HG02870 (cell line): ENCODE data around the gene ATF3.
"Not testable (repeated sequence)": the region's sequence is repeated elsewhere in the genome, so short reads cannot be mapped to it uniquely, and the experiment has no call there.

Source experiments
- ATAC-seq: cut with Tn5 transposase; IDR thresholded peaks from one replicate; pipeline ENCODE4 v1.9.1; 2021; ENCODE audit warnings: mild to moderate bottlenecking, moderate library complexity; ENCODE audit not compliant: unreplicated experiment

ATF3 gene

DNA sequence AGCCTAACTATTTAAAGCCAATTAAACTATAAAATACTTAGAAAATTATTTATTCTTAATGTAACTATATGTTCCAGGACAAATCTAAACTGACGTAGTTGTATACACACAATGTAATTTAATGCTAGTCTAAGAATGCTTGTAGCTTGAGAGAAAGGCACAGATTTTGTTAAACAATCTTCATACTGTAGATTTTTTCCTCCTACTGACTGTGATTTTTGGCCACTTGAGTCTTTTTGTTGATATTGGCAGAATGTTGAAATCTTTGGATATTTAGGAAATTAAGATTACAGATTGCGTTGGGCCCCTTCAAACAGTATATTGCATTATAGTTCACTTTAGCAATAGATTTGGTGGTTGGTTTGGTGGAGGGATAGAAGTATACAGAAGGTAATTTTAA, 40.5 kb downstream of the ATF3 start:
- ATAC-seq: no peak

DNA sequence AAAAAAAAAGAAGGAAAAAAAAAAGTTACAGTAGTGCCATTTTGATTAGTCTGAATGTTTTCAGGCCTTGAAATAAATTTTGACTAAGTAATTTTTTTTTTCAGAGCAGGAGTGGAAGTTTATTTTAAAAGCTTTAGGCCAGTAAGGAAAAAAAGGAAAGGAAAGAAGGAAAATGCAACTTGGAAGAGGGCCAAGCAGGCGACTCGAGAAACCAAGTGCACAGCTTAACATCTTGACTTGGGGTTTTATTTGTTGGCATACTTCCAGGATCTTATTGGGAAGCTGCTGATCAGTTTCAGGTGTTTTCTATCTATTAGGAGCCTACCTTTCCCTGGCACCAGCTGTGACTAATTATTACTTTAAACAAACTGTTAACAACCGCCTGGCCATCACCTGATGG, 41.7 kb downstream of the ATF3 start:
- no peak for ATAC-seq

DNA sequence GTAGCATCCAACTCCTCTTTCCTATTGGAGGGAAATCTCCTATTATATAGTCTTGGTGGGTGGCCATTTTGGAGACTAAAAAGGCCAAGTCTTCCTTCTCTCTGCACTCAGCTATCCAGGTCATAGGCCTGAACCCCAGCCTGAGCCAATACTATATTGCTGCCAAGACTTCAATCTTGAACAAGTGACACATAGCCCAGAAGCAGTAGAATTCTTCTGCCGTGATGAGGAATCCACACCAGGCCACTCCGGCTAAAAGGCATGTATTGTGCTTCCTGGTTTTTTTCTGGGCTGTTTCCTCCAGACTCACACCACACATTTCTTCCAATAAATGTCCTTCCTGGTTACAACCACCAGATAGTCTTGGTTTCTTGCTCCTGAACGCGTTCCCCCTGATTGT, 43.0 kb downstream of the ATF3 start:
- ATAC-seq: no peak

DNA sequence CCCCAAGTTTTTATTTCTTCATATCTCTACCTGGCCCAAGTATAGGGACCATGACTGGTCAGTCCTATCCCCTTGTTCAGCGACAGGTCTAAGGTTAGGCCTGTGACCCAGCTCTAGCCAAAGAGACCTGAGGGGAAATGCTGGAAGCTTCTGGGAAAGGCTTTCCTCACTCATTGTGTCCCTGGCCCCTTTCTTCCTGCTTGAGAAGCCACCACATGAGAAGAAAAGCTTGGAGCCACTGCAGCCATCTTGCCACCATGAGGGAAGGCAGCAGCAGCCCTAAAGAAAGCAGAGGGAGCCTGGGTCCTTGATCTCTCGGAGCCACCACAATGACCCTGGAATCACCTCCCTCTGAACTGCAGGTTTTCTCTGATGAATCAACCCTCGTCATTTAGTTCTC, 43.4 kb downstream of the ATF3 start:
- ATAC-seq: no peak

DNA sequence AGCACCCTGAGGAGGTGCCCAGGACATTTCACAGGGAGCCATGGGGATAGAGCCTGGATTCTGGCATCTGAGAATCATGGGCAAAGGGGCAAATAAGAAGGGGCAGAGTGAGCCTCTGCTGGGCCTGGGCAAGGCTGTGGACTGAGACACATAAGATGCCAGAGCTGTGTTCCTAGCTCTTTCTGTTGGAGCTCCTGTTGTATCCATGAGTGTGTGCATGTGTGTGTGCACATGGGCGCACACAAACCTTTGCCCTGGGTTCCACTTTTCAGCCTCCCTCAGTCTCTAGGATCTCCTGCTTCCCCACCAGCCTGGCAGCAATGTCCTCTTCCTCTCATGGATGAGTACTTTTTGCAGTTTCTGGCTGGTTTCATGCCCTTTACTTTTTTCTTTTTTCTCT, 44.0 kb downstream of the ATF3 start:
- no peak for ATAC-seq

DNA sequence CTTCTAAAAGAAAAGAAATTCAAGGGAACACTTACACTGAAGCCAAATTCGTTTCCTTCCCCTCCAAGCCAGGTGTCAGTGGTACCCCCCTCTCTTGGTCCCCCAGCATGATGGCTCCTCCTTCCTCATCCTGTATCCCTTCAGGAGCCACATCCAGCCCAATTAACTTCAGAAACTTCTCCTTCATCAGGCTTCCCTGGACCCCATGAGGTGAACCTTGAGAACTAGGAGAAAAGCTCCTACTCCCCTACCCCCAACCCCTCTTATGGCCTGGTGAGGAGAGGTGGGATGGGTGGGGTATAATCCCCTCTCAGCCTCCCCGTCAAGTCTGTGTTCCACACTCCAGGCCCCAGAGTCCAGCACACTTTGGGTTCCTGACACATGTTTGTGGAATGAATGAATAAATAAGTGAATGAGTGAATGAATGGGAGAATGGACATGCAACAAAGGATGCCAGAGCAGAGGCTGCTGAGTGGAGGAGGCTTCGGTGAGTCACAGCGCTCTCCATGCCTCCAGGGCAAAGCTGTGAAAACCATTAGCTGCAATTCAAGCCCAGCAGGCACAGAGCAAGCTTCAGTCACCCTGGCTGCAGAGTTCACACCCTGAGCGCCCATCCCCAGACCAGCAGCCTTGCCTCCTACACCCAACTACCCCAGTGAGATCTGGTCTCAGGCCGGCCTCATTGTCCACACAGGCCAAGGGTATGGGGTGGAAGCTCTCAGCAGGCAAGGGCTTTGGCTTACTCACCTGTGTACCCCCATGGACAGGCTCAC, 47.3 kb downstream of the ATF3 start:
- no peak for ATAC-seq

DNA sequence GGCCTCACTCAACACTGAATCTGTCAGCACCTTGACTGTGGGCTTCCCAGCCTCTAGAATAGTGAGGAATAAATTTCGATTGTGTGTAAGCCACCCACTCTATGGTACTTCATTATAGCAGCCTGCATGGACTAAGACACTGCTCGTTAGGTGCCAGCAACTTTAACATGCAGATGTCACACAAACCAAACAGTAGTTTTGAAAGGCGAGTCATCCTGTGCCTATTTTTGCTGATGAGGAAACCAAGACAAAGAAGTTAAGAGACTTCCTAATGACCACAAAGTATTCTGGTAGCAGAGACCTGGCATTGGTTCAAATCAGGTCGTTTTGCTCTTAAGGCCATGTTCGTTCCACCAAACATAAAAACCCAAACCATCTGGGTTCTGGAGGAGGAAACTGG, 48.2 kb downstream of the ATF3 start:
- no peak for ATAC-seq

DNA sequence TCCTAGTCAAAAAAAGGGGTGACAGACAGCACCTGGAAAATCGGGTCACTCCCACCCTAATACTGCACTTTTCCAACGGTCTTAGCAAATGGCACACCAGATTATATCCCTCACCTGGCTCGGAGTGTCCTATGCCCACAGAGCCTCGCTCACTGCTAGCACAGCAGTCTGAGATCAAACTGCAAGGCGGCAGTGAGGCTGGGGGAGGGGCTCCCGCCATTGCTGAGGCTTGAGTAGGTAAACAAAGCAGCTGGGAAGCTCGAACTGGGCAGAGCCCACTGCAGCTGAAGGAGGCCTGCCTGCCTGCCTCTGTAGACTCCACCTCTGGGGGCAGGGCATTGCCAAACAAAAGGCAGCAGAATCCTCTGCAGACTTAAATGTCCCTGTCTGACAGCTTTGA, 49.7 kb downstream of the ATF3 start:
- not testable (repeated sequence) for ATAC-seq

DNA sequence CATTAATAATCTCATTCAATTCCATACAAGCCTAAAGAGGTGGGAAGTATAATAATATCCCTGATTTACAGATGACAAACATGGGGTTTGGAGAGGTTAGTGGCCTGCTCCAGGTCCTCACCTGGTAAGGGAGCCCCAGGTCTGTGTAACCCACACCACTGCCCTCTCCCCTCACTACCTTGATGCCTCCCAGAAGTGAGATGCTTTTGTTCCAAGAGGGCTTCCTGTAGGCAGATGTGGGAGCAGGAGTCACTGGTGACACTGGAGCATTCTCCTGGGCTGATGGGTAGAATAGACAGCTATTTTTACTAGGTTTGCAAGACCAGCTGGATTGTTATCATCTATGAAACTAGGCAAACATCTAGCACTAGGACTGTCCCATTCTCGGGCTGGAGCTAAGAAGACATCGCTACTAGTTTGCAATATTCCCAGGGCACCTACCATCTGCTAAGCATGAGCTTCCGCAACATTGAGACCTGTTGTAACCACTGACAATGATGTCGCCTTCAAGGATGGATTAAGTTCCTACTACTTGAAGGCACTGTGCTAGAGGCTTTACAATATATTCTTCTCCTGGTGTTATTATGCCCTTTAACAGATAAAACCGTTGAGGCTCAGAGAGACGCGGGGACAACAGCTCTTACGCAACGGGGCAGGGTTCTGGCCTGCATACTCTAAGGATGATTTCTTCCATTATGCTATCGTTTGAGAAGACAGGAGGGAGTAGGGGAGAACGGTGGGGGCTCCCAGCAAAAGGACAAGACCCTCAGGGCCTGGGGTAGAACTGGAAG, 56.0 kb downstream of the ATF3 start:
- ATAC-seq: no peak

DNA sequence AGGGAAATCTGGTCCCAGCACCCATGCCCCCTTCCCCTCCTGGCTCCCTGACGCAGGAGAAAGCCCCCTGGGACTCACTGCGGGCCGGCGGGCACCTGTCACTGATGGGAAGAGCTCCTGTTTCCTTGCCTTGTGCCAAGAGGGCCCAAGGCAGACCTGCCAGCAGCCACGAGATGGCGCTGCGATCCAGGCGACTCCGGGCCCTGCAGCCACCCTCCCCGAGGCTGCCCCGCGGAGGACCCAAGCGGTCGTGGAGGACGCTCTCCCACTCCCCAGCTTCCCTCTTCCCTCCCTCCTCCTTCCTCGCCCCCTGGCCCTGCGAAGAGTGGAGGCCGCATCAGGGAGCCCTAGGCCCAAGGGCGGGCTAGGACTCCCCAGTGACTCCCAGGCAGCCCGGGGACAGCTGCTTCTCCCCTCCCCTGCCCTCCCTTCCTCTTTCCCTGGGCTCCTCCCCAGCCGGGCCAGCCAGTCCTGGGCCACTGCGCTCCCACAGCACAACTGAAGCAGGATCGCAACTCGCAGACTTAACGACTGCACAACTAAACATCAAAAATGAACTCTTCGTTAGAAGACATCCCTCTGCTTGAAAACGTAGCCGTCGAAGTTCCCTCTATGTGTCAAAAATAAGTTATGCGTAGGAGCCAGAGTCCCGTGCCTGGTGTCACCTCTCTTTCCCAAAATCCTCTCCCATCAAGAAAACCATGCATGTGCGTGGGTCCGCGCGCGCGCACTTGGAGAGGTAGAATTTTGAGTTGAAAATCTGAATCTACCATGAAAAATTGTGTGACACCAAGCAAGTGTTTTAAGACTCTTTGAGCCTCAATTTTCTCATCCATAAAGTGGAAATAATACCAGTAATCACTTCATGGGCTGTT, 56.9 kb downstream of the ATF3 start:
- peak; percentile 85 for ATAC-seq

DNA sequence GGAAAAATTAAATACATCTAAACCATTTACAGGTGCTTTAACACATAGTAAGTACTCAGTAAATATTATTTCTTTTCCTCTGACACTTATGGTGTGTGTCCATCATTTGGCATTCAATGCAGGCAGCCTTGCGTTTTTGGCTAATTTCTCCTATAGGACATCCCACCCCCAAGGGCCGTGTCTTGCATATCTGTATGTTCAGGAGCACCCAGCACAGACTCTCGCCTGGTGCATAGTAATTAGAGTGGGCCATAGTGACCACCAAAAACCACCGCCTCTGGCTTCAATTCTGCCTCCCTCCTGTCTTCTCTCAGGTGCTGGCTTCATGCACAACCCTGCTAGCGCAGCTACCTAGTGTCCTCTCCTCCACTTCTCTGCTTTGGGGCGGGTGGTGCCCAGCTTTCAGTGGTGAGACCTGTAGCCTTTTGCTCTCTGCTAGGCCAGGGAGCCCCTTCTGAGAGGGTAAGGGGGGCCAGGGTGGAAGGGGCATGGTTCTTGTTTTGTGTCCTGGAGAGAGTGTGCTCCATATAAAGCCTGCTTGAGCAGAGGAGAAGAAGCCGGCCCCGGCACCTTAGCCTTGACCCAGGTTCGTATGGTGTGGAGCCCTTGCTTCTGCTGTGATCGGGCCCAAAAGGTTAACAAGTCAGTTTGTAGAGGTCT, 57.7 kb downstream of the ATF3 start:
- no peak for ATAC-seq

DNA sequence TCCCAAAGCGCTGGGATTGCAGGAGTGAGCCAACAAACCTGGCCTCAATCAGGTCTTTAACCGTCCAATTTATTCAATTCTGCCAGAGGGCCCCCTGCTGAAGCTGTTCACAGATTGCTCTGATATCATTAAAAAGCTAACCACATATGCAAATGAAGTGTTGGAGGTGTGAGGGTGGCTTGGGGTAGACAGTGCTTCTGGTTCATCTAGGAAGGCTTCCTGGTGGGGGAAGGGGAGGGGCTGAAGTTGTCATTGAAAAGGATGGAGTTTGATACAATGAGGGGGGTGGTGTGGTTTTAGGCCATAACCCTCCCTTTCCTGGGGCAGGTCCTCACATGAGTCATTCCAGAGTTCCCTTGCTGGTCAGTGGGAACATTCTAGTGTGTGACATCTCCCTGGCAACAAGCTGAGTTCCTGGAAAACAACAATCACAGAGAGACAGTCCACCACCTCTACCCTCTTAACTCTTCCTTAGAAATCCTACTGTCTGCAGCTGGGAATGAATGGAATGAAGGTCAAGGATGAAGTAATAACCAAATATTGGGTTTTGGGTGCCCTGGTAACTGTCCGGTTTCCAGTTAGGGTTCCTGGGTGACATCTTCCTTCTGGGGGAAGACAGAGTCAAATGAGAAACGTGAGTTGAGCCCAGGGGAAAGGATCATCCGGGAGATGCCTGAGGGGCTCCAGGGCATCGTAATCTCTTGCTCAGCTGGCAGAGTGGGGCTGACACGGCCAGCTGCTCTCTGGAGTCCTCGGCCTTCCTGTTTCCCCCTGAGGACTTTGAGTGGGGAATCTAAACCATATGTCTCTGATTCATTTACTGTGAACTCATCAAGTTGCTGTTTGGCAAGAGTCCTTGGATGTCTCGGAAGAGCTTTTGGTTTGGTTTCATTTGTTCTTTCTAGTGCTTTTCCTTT, 58.9 kb downstream of the ATF3 start:
- no peak for ATAC-seq

DNA sequence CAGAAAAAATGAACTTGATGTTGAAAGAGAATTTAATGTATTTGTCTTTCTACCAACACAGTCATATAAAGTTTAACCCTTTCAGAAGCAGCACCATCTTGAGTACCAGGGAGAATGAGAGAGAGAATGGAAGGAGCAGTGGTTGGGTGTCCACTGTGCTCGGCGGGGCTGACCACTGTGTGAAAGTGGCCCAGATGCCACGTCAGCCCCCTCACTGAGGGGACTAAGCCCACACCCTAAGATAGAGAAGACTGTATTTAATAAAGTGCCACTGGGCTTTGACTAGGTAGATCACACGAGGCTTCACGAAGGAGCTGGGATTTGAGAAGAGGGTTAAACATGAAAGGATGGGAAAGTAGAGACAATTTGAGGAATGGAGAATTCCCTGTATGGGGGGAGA, 59.9 kb downstream of the ATF3 start:
- no peak for ATAC-seq

DNA sequence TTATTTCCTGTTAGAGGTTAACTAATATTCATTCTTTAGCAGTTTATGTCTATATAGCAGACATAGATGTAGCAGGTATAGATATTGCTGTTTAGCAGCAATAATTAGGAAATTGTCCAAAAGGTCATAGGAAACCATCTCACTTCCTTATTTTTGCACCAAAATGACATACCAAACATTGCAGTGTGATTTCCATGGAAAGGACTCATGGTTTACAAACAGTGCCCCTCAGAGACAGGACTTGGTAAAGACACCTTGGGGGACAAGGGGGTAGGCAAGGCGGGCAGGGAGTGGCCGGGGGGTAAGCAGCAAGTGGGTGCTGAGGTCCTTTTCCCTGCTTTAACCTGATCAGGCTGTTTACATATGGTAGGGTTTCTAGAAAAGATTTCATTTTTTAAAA, 60.5 kb downstream of the ATF3 start:
- ATAC-seq: no peak

DNA sequence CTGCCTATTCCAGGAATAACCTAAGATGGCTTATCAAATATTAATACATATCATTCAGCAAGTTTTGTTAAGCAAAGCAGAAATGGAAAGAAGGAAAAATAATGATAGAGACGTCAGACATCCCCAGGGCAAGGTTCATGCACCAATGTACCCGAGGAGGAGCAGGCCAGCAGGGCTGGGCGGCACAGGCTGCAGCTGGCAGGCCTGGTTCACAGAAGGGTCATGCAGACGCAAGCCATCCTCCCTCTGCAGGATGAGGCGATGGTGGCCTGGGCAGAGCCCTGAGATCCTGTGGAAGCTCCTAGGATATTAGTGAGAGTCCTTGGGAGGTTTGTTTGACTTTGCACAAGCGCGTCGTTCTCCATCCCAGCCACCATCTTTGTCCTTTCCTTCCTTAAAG, 61.0 kb downstream of the ATF3 start:
- no peak for ATAC-seq

DNA sequence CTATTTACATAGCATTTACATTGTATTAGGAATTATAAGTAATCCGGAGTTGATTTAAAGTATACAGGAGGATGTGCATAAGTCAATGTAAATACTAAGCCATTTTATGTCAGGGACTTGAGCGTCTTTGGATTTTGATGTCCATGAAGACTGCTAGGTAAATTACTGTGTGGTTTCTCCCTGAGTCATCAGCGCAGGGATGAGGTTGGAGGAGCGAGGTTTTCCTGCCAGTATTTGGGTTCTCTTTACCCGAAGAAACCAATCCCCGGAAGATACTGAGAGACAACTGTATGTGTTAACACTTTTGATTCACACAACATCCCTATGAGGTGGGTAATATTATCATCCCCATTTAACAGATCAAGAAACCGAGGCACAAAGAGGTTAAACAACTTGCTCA, 61.7 kb downstream of the ATF3 start:
- ATAC-seq: no peak
